Measurements from ENCODE around the gene SIPA1L3.

SIPA1L3 gene

DNA sequence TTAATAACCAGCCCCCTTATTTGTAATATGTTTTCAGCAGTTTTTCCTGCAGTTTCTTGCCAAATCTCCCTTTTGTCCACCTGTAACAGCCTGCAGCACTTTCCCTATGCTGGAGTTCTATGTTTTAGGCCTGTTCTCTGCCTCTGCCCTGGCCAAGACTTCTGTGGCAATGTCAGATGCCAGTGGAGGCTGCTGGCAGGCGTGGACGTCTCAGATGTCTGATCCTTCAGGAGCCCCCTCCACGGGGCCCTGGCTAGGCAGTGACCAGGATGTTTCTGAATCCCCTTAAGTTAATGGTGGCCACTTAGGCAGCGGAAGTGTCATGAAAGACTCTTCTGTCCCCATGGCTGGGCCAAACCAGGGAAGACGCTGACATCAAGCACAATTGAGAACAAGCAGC is 40.8 kb downstream of the SIPA1L3 start:
- DNase-seq: no peak

DNA sequence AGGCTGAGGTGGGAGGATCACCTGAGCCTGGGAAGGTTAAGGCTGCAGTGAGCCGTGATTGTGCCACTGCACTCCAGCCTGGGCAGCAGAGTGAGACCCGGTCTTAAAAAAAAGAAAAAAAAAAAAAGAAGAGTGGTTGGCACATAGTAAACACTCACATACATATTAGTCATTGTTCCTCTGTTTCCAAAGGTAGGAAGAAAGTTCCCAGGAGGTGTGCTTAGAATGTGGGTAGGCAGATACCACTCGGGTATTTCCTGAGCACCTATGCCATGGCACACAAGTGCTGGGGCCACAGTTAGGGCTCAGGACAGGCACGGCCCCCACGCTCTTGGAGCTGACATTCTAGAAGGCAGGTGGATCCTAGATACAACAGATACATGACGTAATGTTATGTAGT is 41.4 kb downstream of the SIPA1L3 start:
- no peak for DNase-seq

DNA sequence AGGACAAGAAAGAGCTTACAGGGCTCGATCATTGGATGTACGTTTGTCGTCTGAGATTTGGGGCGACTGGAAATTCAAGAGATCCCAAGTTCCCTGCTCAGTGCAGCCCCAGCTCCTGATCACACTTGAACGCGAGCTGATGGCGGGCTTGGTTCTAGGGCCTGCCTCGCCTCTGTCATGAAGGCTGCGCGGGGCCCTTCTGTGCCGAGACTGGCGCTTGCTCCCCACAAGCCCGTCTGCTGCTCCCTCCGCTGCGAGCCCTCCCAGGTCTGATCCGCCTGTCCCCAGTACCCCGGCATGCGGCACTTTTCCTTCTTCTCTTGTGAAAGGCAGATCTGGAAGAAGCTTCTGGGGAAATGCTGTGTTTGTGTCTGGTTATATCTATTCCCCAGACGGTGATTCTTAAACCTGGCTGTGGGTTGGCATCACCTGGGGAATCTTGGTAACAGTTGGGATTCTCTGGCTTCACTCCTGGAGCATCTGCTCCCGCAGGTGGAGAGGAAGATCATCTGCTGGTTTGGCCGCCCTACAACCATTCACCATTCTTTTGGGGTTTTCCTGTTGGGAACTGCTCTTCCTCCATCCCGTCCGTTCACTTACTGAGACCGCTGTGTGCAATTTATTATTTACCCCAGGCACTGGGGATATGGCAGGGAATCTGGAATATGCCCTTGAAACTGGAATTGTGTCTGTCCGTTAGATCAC is 43.6 kb downstream of the SIPA1L3 start:
- DNase-seq: no peak

DNA sequence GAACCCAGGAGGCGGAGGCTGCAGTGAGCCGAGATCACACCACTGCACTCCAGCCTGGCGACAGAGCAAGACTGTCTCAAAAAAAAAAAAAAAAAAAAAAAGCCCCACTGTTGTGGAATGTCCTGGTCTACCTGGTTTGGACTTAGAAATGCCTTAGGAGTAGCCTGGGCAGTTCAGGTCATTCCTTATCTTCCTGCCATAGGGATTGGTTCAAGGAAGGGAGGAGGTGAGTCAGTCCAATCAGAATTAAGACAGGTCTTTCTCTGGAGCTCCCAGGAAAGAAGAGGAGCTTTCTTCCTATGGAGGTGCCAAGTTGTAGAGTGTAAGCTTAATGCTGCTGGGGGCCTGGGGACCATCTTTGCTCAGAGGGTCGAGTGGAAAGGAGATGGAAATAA is 44.8 kb downstream of the SIPA1L3 start:
- DNase-seq: no peak

DNA sequence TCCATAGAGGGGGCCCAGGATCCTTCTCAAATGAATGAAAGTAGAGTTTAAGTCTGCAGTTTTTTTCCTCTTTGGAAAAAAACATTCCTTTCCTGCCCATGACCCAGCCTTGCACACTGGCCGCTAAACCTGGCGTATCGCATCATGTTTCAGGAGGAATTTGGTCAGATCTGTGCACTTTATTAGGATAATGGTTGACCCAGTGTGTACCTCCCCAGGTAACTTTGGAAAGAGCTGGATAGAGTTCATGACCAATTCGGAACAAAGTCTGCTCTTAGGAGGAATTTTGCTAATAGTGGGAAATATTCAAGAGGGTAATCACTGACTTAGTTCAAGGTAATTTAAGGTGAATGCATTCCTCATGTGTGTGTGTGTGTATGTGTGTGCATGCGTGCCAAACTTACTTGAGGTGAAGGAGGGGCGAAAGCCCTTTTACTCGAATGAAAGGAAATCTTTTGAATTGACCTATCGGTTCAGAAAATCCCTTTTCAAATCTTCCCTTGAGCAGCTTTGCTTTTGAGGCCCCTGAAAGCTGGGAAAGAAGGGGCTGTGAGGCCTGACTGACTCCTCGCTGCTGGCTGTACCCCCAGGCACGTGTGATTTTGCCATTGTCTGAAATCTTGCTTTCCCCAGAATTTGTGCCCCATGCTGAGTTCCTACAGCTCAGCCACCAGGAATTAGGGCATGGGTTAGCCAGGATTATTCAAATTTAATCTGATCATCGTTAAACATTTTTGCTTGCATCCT is 46.3 kb downstream of the SIPA1L3 start:
- no peak for DNase-seq

DNA sequence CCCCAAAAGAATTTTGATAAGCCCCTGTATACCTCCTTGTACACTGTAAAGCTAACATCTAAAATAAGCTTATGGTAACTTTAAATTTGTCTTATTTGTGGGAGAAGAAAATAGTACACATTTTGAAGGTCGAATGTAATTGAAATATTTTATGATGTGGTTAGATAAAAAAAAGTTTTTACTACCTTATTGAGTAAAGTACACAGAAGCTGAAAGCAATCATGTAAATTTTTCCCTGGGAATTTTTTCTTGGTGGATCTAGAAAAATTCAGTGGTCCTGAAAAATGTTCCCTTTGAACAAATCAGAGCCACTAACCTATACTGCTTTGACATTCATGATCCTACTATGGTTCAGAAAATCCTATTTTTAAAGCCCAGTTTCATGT is 46.9 kb downstream of the SIPA1L3 start:
- no peak for DNase-seq

DNA sequence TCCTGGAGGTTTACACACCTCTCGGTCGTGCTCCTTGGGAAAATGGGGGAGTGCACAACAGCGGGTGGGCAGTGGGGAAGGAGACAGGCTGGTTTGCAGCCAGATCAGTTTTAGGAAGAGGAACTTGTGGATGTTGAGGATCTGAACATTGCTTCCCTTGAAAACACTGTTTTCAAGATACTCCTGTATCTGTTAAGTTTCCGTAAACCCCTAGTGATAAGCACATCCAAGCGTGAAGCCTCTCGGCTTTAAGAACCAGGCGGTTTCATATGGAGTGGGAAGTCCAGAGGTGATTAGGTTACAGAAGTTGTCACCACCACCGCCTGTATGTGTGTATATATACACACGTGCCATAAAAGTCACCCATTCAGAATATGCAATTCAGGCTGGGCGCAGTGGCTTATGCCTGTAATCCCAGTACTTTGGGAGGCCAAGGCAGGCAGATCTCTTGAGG is 47.4 kb downstream of the SIPA1L3 start:
- no peak for DNase-seq

DNA sequence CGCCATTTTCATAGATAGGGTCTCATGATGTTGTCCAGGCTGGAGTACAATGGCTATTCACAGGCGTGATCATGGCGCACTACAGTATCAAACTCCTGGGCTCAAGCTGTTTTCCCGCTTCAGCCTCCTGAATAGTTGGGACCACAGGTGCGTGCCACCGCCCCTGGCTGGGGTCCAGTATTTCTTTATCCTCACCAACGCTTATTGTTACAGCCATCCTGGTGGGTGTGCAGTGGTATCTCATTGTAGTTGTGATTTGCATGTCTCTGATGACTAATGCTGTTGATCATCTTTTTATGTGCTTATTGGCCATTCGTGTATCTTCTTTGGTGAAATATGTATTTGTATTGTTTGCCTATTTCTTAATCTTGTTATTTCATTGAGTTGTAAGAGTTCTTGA is 49.0 kb downstream of the SIPA1L3 start:
- no peak for DNase-seq

DNA sequence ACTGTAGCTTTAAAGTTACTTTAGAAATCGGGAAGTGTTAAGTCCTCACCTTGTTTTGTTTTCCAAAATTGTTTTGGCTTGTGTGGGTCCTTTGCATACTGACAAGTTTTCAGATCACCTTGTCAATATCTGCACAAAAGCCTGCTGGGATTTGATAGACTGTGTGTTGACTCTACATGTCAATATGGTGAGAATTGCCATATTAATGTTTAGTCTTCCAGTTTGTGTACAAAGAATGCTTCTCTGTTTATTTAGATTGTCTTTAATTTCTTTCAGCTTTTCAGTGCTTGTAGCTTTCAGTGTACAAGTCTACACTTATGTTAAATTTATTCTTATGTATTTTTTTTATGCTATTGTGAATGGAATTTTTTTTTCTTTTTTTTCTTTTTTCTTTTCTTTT is 50.2 kb downstream of the SIPA1L3 start:
- DNase-seq: no peak

DNA sequence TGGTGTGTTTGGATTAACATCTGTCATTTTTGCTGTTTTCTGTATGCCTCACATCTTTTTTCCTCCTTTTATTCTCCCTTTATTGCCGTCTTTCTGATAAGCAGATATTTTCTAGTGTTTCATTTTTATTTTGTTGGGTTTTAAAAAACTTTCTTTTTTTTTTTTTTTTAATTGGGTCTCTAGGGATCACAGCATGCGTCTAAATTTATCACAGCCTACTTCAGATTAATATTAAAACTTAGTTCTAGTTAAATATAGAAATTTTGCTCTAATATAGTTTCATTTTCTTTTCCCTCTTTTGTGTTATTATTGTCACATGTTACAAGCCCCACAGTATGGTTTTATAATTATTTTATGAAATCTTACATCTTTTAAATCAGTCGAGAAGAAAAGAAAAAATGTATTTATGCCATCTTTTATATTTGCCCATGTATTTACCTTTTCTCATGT is 52.7 kb downstream of the SIPA1L3 start:
- DNase-seq: no peak

DNA sequence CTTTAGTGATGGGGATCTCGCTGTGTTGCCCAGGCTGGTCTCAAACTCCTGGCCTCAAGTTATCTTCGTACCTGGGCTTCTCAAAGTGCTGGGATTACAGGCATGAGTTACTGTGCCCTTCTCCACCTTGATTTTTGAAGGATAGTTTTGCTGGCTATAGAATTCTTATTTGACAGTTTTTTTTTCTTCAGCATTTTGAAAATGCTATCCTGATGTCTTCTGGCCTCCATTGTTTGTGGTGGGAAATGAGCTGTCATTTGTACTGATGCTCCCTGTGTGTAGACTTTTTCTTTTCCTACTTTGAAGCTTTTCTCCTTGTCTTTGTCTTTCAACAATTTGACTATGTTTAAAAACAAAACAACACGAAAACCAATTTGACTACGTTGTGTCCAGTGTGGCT is 54.2 kb downstream of the SIPA1L3 start:
- no peak for DNase-seq

DNA sequence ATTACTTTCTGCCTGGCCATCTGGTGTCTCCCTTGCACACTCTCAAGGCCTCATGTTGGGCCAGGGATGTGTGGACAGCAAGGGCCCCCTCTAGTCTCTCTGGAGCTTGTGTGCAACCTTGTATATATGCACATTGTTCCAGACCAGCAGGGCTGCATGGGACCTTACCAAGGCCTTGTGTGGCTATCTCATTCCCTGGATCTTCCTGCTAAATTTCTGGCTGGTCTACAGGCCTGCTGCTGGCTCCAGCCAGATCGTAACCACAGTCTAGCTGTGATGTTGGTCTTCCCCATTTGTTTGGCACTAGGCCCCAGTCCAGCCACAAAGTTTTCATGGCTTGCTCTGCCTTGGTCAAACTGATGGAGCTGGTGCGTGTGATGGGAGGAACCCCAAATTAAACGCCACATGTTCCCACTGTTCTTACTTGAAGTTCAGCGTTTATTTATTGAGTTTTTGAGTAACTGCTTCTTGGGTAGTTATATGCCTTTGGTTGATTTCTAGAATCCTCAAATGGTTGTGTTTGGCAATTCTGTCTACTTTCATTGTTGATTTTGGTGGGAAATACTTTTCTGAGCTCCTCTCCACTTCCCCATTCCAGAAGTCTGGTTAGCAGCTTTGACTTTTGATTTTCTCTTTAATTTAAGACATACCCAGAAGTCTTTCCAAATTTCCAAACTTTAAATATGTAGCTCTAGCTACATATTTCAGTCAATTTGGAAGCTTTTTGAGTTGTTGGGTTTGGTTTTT is 56.4 kb downstream of the SIPA1L3 start:
- no peak for DNase-seq

DNA sequence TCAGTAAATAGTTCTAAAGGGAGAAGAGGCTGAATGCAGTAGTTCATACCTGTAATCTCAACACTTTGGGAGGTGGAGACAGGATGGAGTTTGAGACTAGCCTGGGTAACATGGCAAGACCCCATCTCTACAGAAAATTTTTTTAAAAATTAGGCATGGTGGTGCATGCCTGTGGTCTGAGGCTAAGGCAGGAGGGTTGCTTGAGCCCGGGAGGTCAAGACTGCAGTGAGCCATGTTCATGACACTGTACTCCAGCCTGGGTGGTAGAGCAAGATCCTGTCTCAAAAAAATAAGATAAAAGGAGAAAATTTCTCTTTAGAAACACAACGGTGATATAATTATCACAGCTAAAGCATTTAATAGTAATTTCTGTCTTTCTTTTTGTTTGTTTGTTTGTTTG is 57.1 kb downstream of the SIPA1L3 start:
- no peak for DNase-seq

DNA sequence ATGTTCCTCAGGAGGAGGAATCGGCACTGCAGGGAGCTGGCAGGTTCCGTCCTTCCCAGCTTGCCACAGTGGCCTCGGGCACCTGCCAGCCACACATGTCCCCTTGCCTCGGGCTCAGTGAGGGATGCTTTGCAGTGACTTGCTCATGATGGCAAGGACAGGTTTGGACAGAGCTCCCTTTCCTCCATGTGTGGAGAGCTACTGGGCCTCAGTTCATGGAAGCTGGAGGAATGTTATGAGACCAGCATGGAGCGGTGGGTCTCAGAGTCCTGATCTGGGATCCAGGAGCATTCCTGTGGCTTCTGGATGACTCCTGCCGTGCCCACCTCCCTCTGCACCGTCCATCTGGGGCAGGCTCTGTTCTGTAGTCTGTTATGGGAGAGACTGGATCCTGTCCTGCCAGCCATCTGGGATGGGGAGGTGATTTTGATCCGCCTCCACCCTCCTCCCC is 59.2 kb downstream of the SIPA1L3 start:
- no peak for DNase-seq

DNA sequence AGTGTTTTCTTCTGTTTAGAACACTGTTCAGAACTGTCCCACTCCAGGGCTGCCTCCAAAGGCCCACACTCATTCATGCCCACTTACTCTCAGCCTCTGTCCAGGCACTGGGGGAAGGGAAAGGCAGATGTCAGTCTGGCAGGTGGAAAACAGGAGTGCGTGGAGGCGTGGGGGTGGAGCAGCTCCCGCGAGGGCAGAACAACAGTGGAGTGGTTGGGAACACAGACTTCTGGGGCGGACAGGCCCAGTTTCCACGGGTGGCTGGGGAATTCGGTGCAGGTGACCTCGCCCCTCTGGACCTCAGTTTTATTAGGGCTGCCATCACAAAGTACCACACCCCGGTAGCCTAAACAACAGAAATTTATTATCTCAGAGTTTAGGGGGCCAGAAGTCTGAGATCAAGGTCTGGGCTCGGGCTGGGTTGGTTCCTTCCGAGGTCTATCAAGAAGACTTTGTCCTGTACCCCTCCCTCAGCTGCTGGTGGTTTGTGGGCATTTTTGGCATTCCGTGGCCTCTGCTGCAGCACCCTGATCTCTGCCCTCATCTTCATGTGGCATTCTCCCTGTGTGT is 59.7 kb downstream of the SIPA1L3 start:
- DNase-seq: no peak

DNA sequence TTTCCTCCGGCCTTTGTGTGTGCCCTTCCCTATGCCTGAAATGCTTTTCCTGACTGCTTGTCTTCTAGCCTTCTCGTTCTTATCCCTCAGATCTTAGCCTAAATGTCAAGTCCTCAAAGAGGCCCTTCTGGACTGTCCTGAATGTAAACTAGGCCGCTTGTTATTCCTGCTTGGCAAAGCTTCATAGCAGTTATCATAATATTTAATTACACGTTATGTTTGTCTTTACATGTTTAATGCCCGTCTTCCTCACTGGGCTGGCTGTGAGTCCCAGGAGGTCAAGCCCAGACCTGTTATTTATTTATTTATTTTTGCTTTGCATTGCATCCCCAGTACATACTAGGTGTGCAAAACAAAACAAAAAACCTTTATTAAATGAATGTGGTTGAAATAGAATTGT is 62.7 kb downstream of the SIPA1L3 start:
- no peak for DNase-seq

DNA sequence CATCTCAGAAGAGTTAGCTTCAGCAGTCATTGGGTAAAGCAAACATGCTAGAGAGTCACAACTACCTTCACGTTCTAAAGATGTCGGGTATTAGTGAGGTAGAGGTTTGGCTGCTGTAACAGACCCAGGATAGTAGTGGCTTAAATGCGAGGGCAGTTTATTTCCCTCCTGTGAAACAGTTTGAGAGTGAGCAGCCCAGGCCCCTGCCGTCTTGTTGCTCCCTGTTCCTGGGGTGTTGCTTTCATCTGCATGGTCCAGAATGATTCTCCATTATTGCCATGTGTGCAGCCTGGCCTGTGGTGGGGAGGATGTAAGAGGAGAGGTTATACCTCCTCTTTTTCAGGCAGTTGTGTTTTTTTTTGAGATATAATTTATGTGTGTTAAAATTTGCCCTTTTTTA is 63.7 kb downstream of the SIPA1L3 start:
- no peak for DNase-seq

DNA sequence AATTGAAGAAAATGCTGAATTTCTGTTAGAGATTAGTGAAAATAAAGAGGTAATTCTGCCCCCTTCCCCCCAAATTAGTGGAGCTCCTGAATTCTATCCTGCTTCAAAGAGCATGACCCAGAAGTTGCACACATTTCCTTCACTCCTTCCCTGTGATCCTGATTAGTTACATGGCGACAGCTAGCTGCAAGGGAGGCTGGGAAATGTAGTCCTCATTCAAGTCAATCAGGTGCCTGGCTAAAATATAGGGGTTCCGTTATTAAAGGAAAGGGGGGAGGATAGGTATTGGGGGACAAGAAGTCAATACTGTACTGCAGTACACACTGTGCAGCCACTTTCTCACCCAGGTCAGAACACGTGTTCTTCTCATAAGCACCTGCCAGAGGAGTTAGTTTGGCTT is 65.8 kb downstream of the SIPA1L3 start:
- no peak for DNase-seq

DNA sequence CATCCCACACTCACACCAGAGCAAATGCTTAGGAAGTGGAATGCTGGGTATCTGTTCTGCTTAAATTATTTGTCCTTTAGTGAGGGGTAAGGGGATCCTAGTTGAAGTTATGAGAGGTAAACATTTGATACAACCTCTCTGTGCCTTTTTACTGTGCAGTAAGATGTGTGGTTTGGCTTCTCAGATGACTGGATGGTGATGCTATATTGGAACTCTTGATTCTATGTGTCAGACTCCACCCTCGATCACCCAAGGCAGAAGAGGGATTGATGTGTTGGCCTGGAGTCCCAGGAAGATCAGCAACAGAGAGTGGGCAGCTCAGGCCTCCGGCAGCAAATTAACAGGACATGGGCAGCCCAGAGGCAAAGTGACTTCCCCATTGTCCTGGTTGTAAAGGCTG is 66.7 kb downstream of the SIPA1L3 start:
- no peak for DNase-seq

DNA sequence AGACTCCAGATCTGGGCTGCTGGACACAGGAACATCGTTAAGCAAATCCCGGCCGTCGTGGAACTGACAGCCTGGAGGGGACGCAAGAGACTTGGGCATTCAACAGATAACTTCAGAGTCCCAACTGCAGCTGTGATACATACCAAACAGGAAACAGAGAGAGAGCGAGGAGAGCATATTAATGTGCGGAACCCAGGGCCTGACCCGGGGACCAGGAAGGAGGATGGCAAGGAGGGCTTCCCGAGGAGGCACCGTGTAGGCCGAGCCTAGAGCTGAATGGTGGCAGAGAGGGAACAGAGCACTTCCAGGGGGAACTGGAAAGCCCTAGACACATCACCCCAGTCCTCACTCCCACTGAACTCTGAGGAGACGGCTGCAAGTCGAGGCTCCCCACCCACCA is 68.1 kb downstream of the SIPA1L3 start:
- DNase-seq: no peak

DNA sequence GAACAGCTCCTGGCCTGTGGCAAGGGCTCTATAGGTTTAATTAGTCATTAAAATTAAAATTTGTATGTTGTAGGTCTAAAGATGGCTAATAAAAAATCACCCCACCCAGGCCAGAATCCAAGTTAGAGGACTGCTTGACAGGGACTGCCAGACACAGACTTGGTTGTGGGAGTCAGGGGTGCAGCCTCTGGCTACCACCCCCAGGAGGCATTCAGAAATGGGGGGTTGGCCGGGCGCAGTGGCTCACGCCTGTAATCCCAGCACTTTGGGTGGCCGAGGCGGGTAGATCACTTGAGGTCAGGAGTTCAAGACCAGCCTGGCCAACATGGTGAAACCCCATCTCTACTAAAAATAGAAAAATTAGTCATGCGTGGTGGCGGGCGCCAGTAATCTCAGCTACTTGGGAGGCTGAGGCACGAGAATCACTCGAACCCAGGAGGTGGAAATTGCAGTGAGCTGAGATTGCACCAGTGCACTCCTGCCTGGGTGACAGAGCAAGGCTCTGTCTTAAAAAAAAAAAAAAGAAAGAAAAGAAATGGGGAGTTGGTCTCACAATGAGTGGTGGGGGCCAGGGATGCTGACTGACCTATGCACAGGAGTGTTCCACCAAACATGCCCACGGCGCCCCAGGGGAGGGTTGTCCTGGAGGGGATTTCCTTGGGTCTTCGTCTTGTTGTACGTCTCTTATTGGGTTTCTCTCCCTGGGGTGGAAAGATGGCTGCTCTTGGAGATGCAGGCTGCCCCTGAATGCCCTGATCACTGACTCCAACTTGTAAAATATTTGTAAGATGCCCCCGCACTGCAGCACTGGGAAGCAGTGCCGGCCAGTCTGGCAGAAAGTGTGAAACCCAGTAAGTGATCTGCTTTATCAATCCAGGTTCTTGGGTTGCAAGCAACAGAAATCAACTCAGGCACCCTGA is 68.8 kb downstream of the SIPA1L3 start:
- no peak for DNase-seq

DNA sequence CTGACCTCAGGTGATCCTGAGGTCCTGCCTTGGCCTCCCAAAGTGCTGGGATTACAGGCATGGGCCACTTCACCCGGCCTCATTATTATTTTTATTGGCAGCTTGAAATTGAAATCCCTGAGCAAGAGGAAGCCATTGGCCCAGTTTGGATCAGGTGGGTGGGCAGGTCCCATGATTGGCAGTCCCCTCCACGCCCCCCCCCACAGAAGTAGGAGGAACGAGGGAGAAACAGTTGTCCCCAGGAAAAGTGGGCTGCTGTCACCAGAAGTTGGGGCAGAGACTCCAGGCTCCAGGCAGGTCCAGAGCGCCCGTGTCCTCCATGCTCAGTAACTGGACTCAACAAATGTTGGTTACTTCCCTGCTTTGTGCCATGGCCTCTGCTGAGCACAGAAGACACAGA is 70.4 kb downstream of the SIPA1L3 start:
- DNase-seq: no peak
